NK-92 (cell line): Measurements from ENCODE around the gene NFKBIA.
A peak's percentile ranks its signal among the peaks of the same experiment; 100 is the strongest.
"Not testable (repeated sequence)": the region's sequence is repeated elsewhere in the genome, so short reads cannot be mapped to it uniquely, and the experiment has no call there.

Source experiments
- DNase-seq: peaks from one replicate; lab custom pipeline; 2025; ENCODE audit not compliant: unreplicated experiment; lab: John Stamatoyannopoulos, UW

NFKBIA gene

GRCh38 chr14:35409595-35409994 is 5.0 kb upstream of the NFKBIA start:
- DNase-seq, result no peak

DNA sequence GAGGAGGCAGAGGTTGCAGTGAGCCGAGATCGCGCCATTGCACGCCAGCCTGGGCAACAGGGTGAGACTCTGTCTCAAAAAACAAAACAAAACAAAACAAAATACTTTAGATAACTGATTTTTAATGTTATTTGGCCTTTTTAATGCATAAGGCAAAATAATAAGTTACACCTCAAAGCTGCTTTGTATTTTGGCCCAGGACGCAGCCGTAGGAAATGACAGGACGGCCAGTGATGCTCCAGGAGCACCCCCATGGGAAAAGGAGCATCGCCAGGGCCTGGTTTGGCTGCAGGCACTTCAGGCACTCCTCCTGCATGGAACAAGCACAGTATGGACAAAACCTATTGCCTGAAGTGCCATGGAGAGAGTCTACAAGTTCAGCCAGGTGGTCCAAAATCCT is 3.5 kb upstream of the NFKBIA start:
- no peak for DNase-seq

DNA sequence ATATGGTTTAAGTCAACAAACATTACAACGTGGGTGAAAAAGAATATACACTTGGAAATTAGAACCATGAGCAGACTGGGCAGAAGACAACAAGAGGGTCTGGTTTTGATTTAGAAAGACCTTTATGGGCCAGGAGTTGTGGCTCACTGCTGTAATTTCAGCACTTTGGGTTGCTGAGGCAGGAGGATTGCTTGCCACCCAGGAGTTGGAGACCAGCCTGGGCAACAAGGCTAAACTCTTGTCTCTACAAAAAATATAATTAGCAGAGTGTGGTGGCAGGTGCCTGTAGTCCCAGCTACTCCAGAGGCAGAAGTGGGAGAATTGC is 2.7 kb upstream of the NFKBIA start:
- no peak for DNase-seq

DNA sequence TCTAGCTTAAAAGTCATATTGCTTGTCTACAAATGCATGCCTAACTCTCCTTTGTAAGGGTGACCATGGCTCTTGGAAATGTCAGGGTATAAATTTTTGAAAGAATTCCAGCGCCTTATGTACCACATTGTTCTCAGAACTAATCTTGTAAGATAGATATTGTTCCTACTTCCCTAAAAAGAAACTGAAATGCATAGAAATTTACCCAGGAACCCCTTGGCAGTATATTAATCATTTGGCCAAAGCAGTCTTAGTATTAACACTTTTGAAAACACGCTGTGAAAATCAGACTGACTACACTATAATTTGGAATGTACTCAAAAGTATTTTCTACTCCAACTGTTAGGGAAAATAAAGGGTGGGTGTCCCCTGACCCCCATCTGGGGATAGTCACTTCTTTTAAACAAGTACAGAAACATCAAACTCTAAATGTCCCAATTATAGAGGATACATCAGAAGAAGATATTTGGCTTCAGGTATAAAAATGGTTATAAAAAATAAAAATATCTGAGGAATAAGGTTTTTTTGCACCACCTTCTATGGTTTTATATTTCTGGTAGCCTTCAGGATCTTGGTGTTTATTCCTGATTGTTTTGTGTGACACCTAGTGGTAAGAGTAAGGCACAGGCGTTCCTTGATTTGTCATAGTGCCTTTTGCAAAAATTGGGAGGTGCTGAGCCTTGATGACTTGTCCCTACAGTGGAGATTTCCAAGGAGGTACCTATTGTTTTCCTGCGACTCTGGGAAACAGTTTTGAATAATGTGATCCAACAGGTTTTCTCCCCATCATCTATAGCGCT is 2.2 kb upstream of the NFKBIA start:
- DNase-seq, result no peak

GRCh38 chr14:35406090-35406489 is 1.5 kb upstream of the NFKBIA start:
- DNase-seq, result no peak

- DNase-seq, result no peak
These were observed 901 bp upstream of the NFKBIA start for GRCh38 chr14:35405304-35405996.

- peak; percentile 64 for DNase-seq
These were observed 723 bp downstream of the NFKBIA start for GRCh38 chr14:35403603-35404448.

GRCh38 chr14:35403114-35403602 is 1.4 kb downstream of the NFKBIA start:
- no peak for DNase-seq

DNA sequence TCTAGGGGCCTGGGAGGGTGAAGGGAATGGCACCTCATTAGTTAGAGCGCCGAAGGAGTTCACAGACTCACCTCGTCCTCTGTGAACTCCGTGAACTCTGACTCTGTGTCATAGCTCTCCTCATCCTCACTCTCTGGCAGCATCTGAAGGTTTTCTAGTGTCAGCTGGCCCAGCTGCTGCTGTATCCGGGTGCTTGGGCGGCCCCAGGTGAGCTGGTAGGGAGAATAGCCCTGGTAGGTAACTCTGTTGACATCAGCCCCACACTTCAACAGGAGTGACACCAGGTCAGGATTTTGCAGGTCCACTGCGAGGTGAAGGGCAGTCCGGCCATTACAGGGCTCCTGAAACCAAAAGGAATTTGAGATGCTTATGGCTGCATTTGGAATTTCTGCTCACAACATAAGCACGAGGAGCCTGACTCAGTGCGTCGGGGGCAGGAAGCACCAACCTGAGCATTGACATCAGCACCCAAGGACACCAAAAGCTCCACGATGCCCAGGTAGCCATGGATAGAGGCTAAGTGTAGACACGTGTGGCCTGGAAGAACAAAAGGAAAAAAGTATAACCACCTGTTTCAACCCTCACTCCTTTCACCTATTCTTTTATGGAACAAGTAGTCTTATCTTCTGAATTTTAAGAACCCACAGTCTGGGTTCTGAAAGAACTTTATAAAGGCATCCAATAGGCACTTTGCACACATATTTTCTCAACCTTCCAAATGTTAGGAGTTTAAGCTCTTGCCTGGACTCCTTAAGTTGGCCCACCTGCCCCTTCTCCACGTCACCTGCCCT is 2.0 kb downstream of the NFKBIA start:
- no peak for DNase-seq

DNA sequence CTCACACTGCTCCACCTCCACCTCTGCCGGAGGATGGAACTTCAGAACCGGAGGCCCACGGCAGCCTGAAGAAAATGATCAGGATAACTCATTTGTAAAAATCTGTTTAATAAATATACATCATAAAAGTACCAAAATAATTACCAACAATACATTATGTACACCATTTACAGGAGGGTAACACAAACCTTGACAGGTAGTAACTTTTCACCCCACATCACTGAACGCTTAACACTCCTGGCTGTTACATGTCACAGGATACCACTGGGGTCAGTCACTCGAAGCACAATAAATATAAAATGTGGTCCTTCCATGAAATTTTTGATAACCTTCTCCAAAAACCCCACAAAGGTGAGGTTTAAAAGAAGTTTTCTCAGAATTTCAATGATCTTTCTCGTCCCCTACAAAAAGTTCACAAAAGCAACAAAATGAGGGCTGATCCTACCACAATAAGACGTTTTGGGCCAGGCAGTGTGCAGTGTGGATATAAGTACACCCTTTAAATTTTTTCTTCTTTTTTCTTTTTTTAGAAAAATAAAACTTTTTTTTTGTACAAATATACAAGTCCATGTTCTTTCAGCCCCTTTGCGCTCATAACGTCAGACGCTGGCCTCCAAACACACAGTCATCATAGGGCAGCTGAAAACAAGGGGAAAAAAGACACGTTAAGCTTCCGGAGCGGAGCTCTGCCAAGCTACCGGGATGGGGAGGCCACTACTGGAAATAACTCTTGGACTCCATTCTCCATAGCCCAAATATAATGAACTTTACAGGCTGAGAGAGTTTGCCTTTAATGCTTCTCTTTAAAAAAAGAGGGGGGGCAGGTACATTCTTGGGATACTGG is 2.9 kb downstream of the NFKBIA start:
- DNase-seq, result no peak

DNA sequence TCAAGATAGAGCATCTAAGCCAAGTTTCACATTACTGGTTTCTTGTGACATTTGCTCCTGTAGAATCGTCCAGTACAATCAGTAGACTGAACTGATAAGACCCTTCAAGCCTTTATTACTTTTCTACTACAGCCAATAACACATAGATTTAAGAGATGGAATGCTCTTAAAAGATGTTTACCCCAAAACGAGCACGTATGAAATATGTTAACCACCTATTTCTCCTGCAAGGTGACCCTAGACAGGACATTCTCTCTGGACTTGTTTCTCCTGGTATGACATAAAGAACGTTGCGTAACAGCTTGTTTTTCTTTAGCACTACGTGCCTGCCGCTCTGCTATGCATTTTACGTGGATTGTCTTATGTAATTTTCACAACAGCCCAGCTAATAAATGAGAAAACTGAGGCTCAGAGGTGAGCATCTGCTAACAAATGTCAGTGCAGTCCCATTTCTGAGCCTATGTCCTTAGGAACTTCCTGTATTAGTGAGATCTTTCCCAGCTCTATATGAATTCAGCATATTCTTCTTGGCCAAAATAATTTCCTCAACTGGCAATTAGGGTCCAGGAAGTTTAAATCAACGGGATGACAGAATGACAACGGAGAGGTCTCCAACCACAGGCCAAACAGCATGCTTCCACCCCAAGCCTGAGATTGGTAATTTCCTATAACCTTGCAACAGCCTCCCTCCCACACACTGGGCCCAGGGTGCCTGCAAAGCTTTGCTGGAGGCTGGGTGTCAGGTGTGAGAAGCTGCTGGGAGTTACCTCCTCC is 3.7 kb downstream of the NFKBIA start:
- no peak for DNase-seq

GRCh38 chr14:35399083-35399937 is 5.2 kb downstream of the NFKBIA start:
- no peak for DNase-seq

DNA sequence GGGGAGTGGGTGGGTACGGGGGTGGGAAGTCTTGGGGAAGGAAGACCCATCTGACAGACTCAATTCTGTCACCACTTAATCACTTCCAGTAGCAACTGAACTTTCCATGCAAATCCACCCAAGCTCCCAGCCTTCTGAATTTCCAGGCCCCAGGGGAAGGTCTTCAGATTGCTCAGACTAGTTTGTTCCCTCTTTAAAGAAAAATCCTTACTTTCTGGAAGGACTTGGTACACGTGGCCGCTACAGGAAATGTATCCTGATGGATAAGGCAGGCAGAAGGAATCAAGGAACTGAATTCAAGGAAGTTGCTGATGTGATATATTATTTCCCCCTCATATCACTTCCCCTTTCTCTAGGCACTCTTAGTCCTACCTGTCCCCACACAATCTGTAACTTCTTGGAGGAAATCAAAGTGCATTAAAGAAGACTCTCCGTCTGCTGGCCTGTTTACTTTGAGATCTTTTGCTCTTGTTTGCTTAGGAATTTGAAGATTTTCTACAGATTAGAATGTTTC is 6.4 kb downstream of the NFKBIA start:
- no peak for DNase-seq

- not testable (repeated sequence) for DNase-seq
These were observed 7.9 kb downstream of the NFKBIA start for GRCh38 chr14:35396610-35397009.

GRCh38 chr14:35395283-35395682 is 9.3 kb downstream of the NFKBIA start:
- DNase-seq, result no peak

GRCh38 chr14:35394326-35395013 is 10.1 kb downstream of the NFKBIA start:
- DNase-seq, result no peak

- no peak for DNase-seq
These were observed 10.7 kb downstream of the NFKBIA start for GRCh38 chr14:35393826-35394225.
